Thymus (tissue), 11 donors: ENCODE data around the gene ENTREP1. TPM values are rescaled to one million over a fixed set of nuclear protein-coding genes. Genes with fewer than 3 reads are reported as not detected.

ENCODE experiments used
- DNase-seq, 9 donors: peaks; one replicate each; pipeline ENCODE4 v3.0.0-alpha.2; 2013; ENCODE audit warnings: low spot score in 9 of 9, low read depth in 6 of 9, missing footprints in 1 of 9
- H3K27ac ChIP-seq, 2 donors: one replicate each; pipeline ENCODE4 v1.5.1; 2013; ENCODE audit warnings: control low read depth in 1 of 2, low read depth in 1 of 2, low read length in 1 of 2, mild to moderate bottlenecking in 1 of 2, moderate library complexity in 1 of 2
- H3K27me3 ChIP-seq, 2 donors: one replicate each; pipeline ENCODE4 v1.5.1; 2013; ENCODE audit warnings: low read length in 1 of 2; ENCODE audit not compliant: control insufficient read depth in 2 of 2, insufficient read depth in 1 of 2
- H3K36me3 ChIP-seq, 2 donors: one replicate each; pipeline ENCODE4 v1.5.1; 2013; ENCODE audit warnings: low read length in 1 of 2, mild to moderate bottlenecking in 1 of 2, moderate library complexity in 1 of 2; ENCODE audit not compliant: control insufficient read depth in 2 of 2, insufficient read depth in 2 of 2
- H3K4me1 ChIP-seq, 2 donors: one replicate each; pipeline ENCODE4 v1.5.1; 2013; ENCODE audit warnings: low read length in 2 of 2; ENCODE audit not compliant: control insufficient read depth in 2 of 2, insufficient read depth in 2 of 2
- H3K4me3 ChIP-seq, 2 donors: one replicate each; pipeline ENCODE4 v1.5.1; 2013; ENCODE audit warnings: low read length in 2 of 2, control low read depth in 1 of 2, mild to moderate bottlenecking in 1 of 2
- H3K9me3 ChIP-seq, 2 donors: one replicate each; pipeline ENCODE4 v1.5.1; 2013; ENCODE audit warnings: low read length in 1 of 2, mild to moderate bottlenecking in 1 of 2; ENCODE audit not compliant: control insufficient read depth in 2 of 2, insufficient read depth in 1 of 2
- WGBS: extraction: QIAGEN DNeasy Blood & Tissue Kit; methylation state at CpG from one replicate; pipeline ENCODE4 v1.1.7; 2013; 5-methylcytosine and 5-hydroxymethylcytosine counted together
- polyA plus RNA-seq: library from polyadenylated mRNA; stranded (reverse); fragments of 200-250 nt; gene quantifications from one replicate; pipeline ENCODE4 v1.2.3, GENCODE V29; 2013
- total RNA-seq: library from RNA; stranded (reverse); fragments of 120-200 nt; gene quantifications from one replicate; pipeline ENCODE4 v1.2.4, GENCODE V29; 2013
- donor health status: healthy.

The ENTREP1 gene
- total and polyA plus RNA-seq, 2 donors = 4.1 to 16.1 TPM

- no peaks in the 10 kb centered on the region for H3K4me1 ChIP-seq
- 96% methylated on average over 2 of the region's 2 CpGs for WGBS
- H3K27ac ChIP-seq = no peak overlapping the region
- no peaks in the 10 kb centered on the region for H3K36me3 ChIP-seq
- H3K4me3 ChIP-seq = no peak overlapping the region
- no peak for DNase-seq
- H3K27me3 ChIP-seq = peaks cover 0 to 3% of the 10 kb centered on the region in 2 donors
- H3K9me3 ChIP-seq = peaks cover 4 to 11% of the 10 kb centered on the region in 2 donors
Measured at GRCh38 chr9:69317081-69317480, 7.9 kb upstream of the ENTREP1 start.

- peaks cover 0 to 3% of the 10 kb centered on the region in 2 donors for H3K27me3 ChIP-seq
Measured at GRCh38 chr9:69317894-69318293, 7.1 kb upstream of the ENTREP1 start.

DNA sequence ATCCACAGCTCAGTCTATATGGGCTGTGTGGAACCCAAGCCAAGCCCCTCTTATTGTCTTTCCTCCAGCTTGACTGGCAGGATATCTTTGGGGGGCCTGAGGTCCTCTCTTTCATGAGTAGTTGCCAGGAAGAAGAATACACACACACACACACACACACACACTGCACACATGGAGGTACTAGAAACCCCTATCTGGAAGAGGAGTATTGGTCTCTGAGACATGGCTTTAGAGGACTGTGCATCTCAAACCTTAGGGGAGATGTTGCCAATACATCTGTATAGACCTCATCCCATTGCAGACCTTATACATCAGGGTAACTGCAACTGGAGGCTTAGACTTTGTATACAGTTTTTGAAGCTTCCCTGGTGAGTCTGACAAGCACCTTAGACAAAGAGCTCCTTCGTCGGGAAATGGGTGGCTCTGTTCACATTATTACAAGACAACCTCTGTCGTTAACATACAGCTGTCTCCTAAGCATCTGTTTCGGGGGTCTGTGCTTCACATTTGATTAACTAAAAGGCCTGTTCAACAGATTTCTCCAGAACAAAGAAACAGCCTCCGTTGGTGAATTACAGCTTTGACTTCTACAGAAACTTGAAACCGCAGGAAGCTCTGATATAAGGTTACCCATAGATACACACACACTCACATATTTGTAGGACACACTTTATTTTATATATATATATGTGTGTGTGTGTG lies 5.5 kb upstream of the ENTREP1 start:
- no peak overlapping the region for H3K27ac ChIP-seq
- peaks cover 0 to 3% of the 10 kb centered on the region in 2 donors for H3K9me3 ChIP-seq
- no peak for DNase-seq
- 89% methylated on average over 6 of the region's 6 CpGs for WGBS
- no peaks in the 10 kb centered on the region for H3K4me1 ChIP-seq
- no peaks in the 10 kb centered on the region for H3K36me3 ChIP-seq
- H3K27me3 ChIP-seq = peaks cover 9 to 17% of the 10 kb centered on the region in 2 donors
- no peak overlapping the region for H3K4me3 ChIP-seq

More at GRCh38 chr9:69317894-69318293, 7.1 kb upstream of the ENTREP1 start:
- no peak for DNase-seq
- no peaks in the 10 kb centered on the region for H3K36me3 ChIP-seq
- H3K4me1 ChIP-seq = no peaks in the 10 kb centered on the region
- H3K9me3 ChIP-seq = peaks cover 2 to 7% of the 10 kb centered on the region in 2 donors
- H3K4me3 ChIP-seq = no peak overlapping the region
- H3K27ac ChIP-seq = no peak overlapping the region

DNA sequence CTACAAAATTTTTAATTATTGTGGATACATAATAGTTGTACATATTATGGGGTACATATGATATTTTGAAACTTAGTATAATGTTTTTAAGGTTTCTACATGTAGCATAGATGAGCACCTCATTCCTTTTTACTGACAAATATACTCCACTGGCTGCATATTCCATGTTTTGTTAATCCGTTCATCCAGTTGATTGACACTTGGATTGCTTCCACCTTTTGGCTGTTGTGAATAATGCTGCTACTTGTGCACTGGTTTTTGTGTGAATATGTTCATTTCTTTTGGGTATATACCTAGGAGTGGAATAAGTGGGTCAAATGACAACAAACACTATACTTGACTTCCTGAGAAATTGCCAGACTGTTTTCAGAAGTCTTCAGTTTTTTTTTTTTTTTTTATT lies 2.8 kb upstream of the ENTREP1 start:
- Histone ChIP-seq H3K36me3 (no peaks in the 10 kb centered on the region), H3K27me3 (peaks cover 27 to 41% of the 10 kb centered on the region in 2 donors), H3K27ac (no peak overlapping the region), H3K4me1 (no peaks in the 10 kb centered on the region), H3K9me3 (no peaks in the 10 kb centered on the region), H3K4me3 (no peak overlapping the region)
- 92% methylated on average over 1 of the region's 1 CpG for WGBS
- no peak for DNase-seq

DNA sequence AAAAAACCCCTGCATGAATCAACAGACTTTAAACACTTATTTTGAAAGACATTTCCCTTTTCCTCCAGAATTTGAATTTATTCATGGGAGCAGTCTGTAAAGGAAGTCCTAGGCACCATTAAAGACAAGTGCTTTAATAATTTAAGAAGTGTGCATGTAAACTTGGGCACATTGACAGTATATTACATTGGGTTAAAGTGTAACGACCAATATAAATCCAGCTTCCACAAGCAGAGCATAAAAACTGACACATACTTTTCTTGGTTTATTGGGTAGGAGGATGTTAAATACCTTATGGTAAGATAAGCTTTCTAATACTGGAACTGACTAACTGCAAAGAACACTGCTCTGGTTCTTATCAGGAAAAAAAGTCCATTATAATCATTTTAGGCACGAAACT lies 1.2 kb upstream of the ENTREP1 start:
- DNase-seq = no peak
- H3K36me3 ChIP-seq = no peaks in the 10 kb centered on the region
- WGBS = 83% methylated on average over 2 of the region's 2 CpGs
- no peak overlapping the region for H3K27ac ChIP-seq
- H3K4me3 ChIP-seq = no peak overlapping the region
- peaks cover 32 to 45% of the 10 kb centered on the region in 2 donors for H3K27me3 ChIP-seq
- no peaks in the 10 kb centered on the region for H3K4me1 ChIP-seq
- H3K9me3 ChIP-seq = no peaks in the 10 kb centered on the region

DNA sequence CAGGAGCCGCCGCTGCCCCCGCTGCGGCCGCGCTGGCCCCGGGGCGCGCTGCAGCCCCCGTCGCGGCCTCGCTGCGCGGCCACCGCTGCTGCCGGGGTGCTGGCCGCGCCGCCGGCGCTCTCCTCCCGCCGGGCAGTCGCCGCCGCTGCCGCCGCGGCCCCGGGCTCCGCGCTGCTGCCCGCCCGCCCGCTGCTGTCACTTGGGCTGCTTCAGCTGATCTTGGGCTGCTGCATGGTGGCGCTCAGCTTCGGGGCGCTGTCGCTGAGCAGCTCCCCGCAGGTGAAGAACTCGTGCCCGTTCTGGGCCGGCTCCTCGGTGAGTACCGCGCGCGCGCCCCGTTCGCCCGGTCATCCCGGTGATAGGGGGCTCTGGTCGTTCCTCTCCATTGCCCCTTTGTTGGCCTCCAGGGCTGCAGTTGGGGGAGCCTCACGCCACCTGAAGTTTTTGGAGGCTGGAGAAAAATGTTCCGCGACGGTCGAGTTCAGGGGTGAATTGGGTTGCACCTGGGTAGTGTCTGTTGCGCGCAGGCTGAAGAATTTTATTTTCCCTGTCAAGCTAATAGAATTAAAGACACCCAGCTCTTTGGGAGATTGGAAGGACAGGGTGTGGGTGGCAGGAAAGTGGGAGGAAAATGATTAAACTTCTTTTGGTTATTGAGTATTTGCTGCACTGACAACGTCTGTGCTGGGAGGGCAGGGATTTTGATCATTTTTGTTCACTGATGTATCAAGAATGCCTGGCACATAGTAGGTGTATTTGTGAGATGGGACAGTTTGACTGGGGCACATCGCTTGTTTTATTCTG lies 596 bp downstream of the ENTREP1 start:
- Histone ChIP-seq H3K27ac (peak overlapping the region in 1 of 2 donors; percentile 15), H3K4me3 (peak overlapping the region; percentile 29 to 37), H3K9me3 (no peaks in the 10 kb centered on the region), H3K36me3 (no peaks in the 10 kb centered on the region), H3K27me3 (peaks cover 32 to 45% of the 10 kb centered on the region in 2 donors), H3K4me1 (no peaks in the 10 kb centered on the region)
- WGBS = 6% methylated on average over 64 of the region's 64 CpGs
- no peak for DNase-seq

- H3K9me3 ChIP-seq = no peaks in the 10 kb centered on the region
Measured at GRCh38 chr9:69326261-69326660, 1.2 kb downstream of the ENTREP1 start.

GRCh38 chr9:69330580-69330979 lies 5.6 kb downstream of the ENTREP1 start:
- DNase-seq = no peak
- Histone ChIP-seq H3K9me3 (no peaks in the 10 kb centered on the region), H3K4me3 (no peak overlapping the region), H3K27me3 (peaks cover 12 to 18% of the 10 kb centered on the region in 2 donors), H3K4me1 (no peaks in the 10 kb centered on the region), H3K27ac (no peak overlapping the region), H3K36me3 (no peaks in the 10 kb centered on the region)
- 96% methylated on average over 3 of the region's 3 CpGs for WGBS

More at GRCh38 chr9:69326261-69326660, 1.2 kb downstream of the ENTREP1 start:
- Histone ChIP-seq H3K36me3 (no peaks in the 10 kb centered on the region), H3K4me3 (peak overlapping the region in 1 of 2 donors; percentile 29), H3K4me1 (no peaks in the 10 kb centered on the region), H3K27me3 (peaks cover 32 to 45% of the 10 kb centered on the region in 2 donors), H3K27ac (no peak overlapping the region)
- DNase-seq = no peak
- 73% methylated on average over 7 of the region's 7 CpGs for WGBS

- Histone ChIP-seq H3K27ac (peak overlapping the region in 1 of 2 donors; percentile 69), H3K9me3 (no peaks in the 10 kb centered on the region), H3K27me3 (peaks cover 5 to 10% of the 10 kb centered on the region in 2 donors), H3K36me3 (no peaks in the 10 kb centered on the region), H3K4me3 (no peak overlapping the region), H3K4me1 (no peaks in the 10 kb centered on the region)
- DNase-seq = peak in 1 of 9 donors; percentile 10
- 95% methylated on average over 3 of the region's 3 CpGs for WGBS
Measured at GRCh38 chr9:69331444-69331843, 6.4 kb downstream of the ENTREP1 start.
